K562 (cell line): ENCODE results near the gene GABRB3. TPM values are rescaled to one million over a fixed set of nuclear protein-coding genes. Genes with fewer than 3 reads are reported as not detected.
A peak's percentile ranks its signal among the peaks of the same experiment; 100 is the strongest.

Source experiments
- ATAC-seq: fragments of 200-7000 bp; cut with Tn5 transposase; 3 replicates; pipeline ENCODE4 v1.9.1; 2020; ENCODE audit warnings: moderate library complexity
- BruUV-seq: library from RNA; stranded (reverse); fragments of 400-500 nt; replicated peaks from 2 replicates; lab custom pipeline; 2021; lab: Mats Ljungman, UMichigan
- CTCF ChIA-PET: fragments of 300-600 bp; formaldehyde crosslinking; extraction: SDS; loops from one replicate; lab custom pipeline; 2021; ENCODE audit warnings: low intra/inter-chr PET ratio; lab: Yijun Ruan, JAX
- POLR2A ChIA-PET: fragments of 300-600, 350-650 bp; sonication (Branson Sonifier 250); formaldehyde crosslinking; extraction: SDS; loops from one replicate; lab custom pipeline; 2021; ENCODE audit warnings: antibody characterized with exemption, inconsistent platforms; lab: Yijun Ruan, JAX
- DNase-seq, 4 experiments: peaks; one replicate each; pipeline versions ENCODE4 v3.0.0 to v3.0.0-alpha.2; 2011 to 2018; ENCODE audit warnings: low spot score in 3 of 4, mixed read lengths in 3 of 4; ENCODE audit errors: extremely low read depth in 1 of 4
- FAIRE-seq: peaks from 2 replicates; lab custom pipeline; 2011; peaks lifted over from hg19 to GRCh38; lab: Jason Lieb, UNC
- H2AFZ ChIP-seq: 2 replicates; pipeline ENCODE4 v1.6.0; 2011; ENCODE audit warnings: low read depth, low read length, control low read depth, inconsistent platforms
- H3K27ac ChIP-seq: fragments of 200-600 bp; 3 replicates; pipeline ENCODE4 v1.8.0; 2011; ENCODE audit warnings: low read depth, mild to moderate bottlenecking, control low read depth, inconsistent platforms, low read length, moderate library complexity, mixed read lengths; ENCODE audit errors: extremely low read depth
- H3K27me3 ChIP-seq, 2 experiments: fragments of 300-600 bp in 1 of 2; 2 replicates in 1 of 2; 3 replicates in 1 of 2; pipeline versions ENCODE4 v1.6.0 to v1.8.0; 2011; ENCODE audit warnings: inconsistent platforms in 2 of 2, low read length in 2 of 2, mild to moderate bottlenecking in 1 of 2, mixed read lengths in 1 of 2, moderate library complexity in 1 of 2; ENCODE audit not compliant: control insufficient read depth in 2 of 2, insufficient read depth in 2 of 2
- H3K36me3 ChIP-seq: fragments of 300-600 bp; 3 replicates; pipeline ENCODE4 v1.8.0; 2011; ENCODE audit warnings: mild to moderate bottlenecking, low read length, inconsistent platforms; ENCODE audit not compliant: control insufficient read depth, insufficient read depth
- H3K4me1 ChIP-seq, 2 experiments: fragments of 200-600 bp in 1 of 2; replicated peaks in 1 of 2; 2 replicates in 1 of 2; 3 replicates in 1 of 2; pipeline versions ENCODE4 v1.5.1 to v1.8.0; 2011; ENCODE audit warnings: inconsistent platforms in 2 of 2, low read length in 2 of 2, mild to moderate bottlenecking in 1 of 2, mixed read lengths in 1 of 2, moderate library complexity in 1 of 2; ENCODE audit not compliant: control insufficient read depth in 2 of 2, insufficient read depth in 2 of 2
- H3K4me2 ChIP-seq: 2 replicates; pipeline ENCODE4 v1.6.1; 2011; ENCODE audit warnings: low read length, control low read depth, inconsistent platforms, mixed read lengths; ENCODE audit not compliant: insufficient read depth
- H3K4me3 ChIP-seq: fragments of 200-600 bp; sonication (generic), shearing (Covaris generic); 2 replicates; pipeline ENCODE4 v1.5.1; 2016; ENCODE audit warnings: control low read depth, inconsistent platforms
- H3K79me2 ChIP-seq: fragments of 200-600 bp; 3 replicates; pipeline ENCODE4 v1.8.0; 2011; ENCODE audit warnings: low read length, inconsistent platforms; ENCODE audit not compliant: control insufficient read depth, insufficient read depth
- H3K9ac ChIP-seq, 2 experiments: 2 replicates each; pipeline versions ENCODE4 v1.6.0 to v1.6.1; 2011; ENCODE audit warnings: low read depth in 2 of 2, low read length in 2 of 2, control low read depth in 1 of 2, inconsistent platforms in 1 of 2, mild to moderate bottlenecking in 1 of 2, mixed read lengths in 1 of 2; ENCODE audit not compliant: insufficient read depth in 1 of 2
- H3K9me1 ChIP-seq: one replicate; pipeline ENCODE4 v1.6.0; 2011; ENCODE audit warnings: inconsistent platforms, mild to moderate bottlenecking, low read length, moderate library complexity; ENCODE audit not compliant: control insufficient read depth, insufficient read depth
- H3K9me3 ChIP-seq: replicated peaks from 2 replicates; pipeline ENCODE4 v1.5.1; 2011; ENCODE audit warnings: low read depth, low read length, inconsistent platforms; ENCODE audit not compliant: control insufficient read depth, insufficient read depth
- H4K20me1 ChIP-seq: replicated peaks from 2 replicates; pipeline ENCODE4 v1.6.1; 2011; ENCODE audit warnings: low read length, inconsistent platforms, mixed read lengths; ENCODE audit not compliant: control insufficient read depth, insufficient read depth
- E2F4 ChIP-seq: sonication (generic); formaldehyde crosslinking; IDR thresholded peaks from 2 replicates; pipeline ENCODE4 v1.8.0; 2022; ENCODE audit warnings: mild to moderate bottlenecking, low read depth, missing genetic modification reagents
- HES1 ChIP-seq: fragments of 450-650 bp; IDR thresholded peaks from 2 replicates; pipeline ENCODE4 v1.6.1; 2016; ENCODE audit warnings: low read depth, mild to moderate bottlenecking, moderate library complexity
- MCM2 ChIP-seq: fragments of 450-650 bp; IDR thresholded peaks from 2 replicates; pipeline ENCODE4 v1.6.1; 2017; ENCODE audit warnings: low read depth, mild to moderate bottlenecking
- NRF1 ChIP-seq, 2 experiments: fragments of 450-650 bp; IDR thresholded peaks in 1 of 2; conservative IDR thresholded peaks in 1 of 2; 2 replicates each; pipeline ENCODE4 v1.6.1; 2014; ENCODE audit warnings: mild to moderate bottlenecking in 2 of 2
- PCBP1 ChIP-seq: fragments of 200-400 bp; formaldehyde crosslinking; IDR thresholded peaks from 2 replicates; pipeline ENCODE4 v1.6.1; 2018; ENCODE audit warnings: mild to moderate bottlenecking, low read depth, low read length; ENCODE audit not compliant: poor library complexity, severe bottlenecking
- POLR3A ChIP-seq: IDR thresholded peaks from 2 replicates; pipeline ENCODE4 v1.6.1; 2011; ENCODE audit warnings: borderline replicate concordance, mild to moderate bottlenecking, moderate library complexity; ENCODE audit not compliant: insufficient read length, insufficient read depth; ENCODE audit errors: extremely low read depth
- RAD51 ChIP-seq: fragments of 450-650 bp; IDR thresholded peaks from 2 replicates; pipeline ENCODE4 v1.7.1; 2016; ENCODE audit warnings: low read depth, mild to moderate bottlenecking, borderline replicate concordance
- TCF7L2 ChIP-seq: fragments of 150-350 bp; IDR thresholded peaks from 2 replicates; pipeline ENCODE4 v1.6.1; 2016; ENCODE audit warnings: low read depth, mild to moderate bottlenecking, low read length, moderate library complexity
- TFAP4 ChIP-seq: sonication (generic); formaldehyde crosslinking; IDR thresholded peaks from 2 replicates; pipeline ENCODE4 v1.8.0; 2022; ENCODE audit warnings: missing genetic modification reagents, mild to moderate bottlenecking, moderate library complexity, borderline replicate concordance
- ZC3H11A ChIP-seq: IDR thresholded peaks from 2 replicates; pipeline ENCODE4 v1.6.1; 2012; ENCODE audit warnings: low read depth, low read length, improper control_type of control experiment
- ZNF146 ChIP-seq: IDR thresholded peaks from one replicate; pipeline ENCODE4 v1.6.1; 2018; ENCODE audit warnings: missing compliant biosample characterization; ENCODE audit not compliant: unreplicated experiment
- ZNF280A ChIP-seq: fragments of 450-650 bp; IDR thresholded peaks from 2 replicates; pipeline ENCODE4 v1.6.1; 2018; ENCODE audit warnings: mild to moderate bottlenecking, low read depth; ENCODE audit not compliant: partially characterized antibody
- WGBS: fragments of 100-300 bp; shearing (Covaris generic); methylation state at CpG from one replicate; pipeline ENCODE4 v1.1.6; 2016; ENCODE audit warnings: low coverage, mixed read lengths; ENCODE audit not compliant: insufficient coverage; ENCODE audit errors: missing lambda C conversion rate; 5-methylcytosine and 5-hydroxymethylcytosine counted together
- in situ Hi-C: fragments of 300-500 bp; cut with MboI; formaldehyde crosslinking; loops from 4 replicates; pipeline ENCODE4 v1.15.0; 2018; ENCODE audit warnings: inconsistent platforms, mixed read lengths
- intact Hi-C: fragments of 100-400 bp; cut with micrococcal nuclease; formaldehyde crosslinking; loops from 2 replicates; pipeline ENCODE4 v1.14.2; 2022
- polyA plus RNA-seq, 8 experiments: library from polyadenylated mRNA; depleted of rRNA in 4 of 8; stranded (reverse) in 5 of 8; unstranded in 3 of 8; fragments of >200 nt; fragmentation: Nextera tagmentation in 2 of 8; fragmentation: Illumina TruSeq in 1 of 8; extraction: Ambion mirVana in 2 of 8; extraction: Trizol in 1 of 8; gene quantifications; 2 replicates each; pipeline versions ENCODE4 v1.2.1 to v1.2.3, GENCODE V29; 2011 to 2014; ENCODE audit warnings: inconsistent platforms in 1 of 8, missing spikeins in 1 of 8
- total RNA-seq, 7 experiments: library from RNA; depleted of rRNA in 6 of 7; stranded (reverse); fragments of >200 nt in 6 of 7; fragmentation: Illumina TruSeq in 2 of 7; extraction: Trizol in 2 of 7; gene quantifications; 2 replicates each; pipeline versions ENCODE4 v1.2.1 to v1.2.3, GENCODE V29; 2011 to 2021; ENCODE audit warnings: low replicate concordance in 1 of 7

The GABRB3 gene
- total and polyA plus RNA-seq, 9 of the 15 experiments (the other 6 are each of a cell fraction or from before 2014, with no cell fraction given) = 0.09 to 1.4 (median 0.49) TPM

GRCh38 chr15:26623071-26623470 is 149.8 kb downstream of the GABRB3 start:
- Histone ChIP-seq H3K4me1 (no peaks in the 10 kb centered on the region), H3K9ac (no peak overlapping the region), H3K4me2 (no peak overlapping the region), H3K36me3 (no peaks in the 10 kb centered on the region), H3K27me3 (peaks cover 0 to 10% of the 10 kb centered on the region in 2 experiments; a peak in 1 of 5 replicates), H3K27ac (no peak overlapping the region), H2AFZ (no peak overlapping the region), H3K4me3 (no peak overlapping the region), H4K20me1 (no peaks in the 10 kb centered on the region), H3K79me2 (no peaks in the 10 kb centered on the region), H3K9me1 (no peaks in the 10 kb centered on the region), H3K9me3 (no peaks in the 10 kb centered on the region; the same call in 1 of the 2 replicates)
- intact Hi-C loops (no loop called here), in situ Hi-C loops (no loop called here)
- ChIA-PET CTCF (no interaction called here), POLR2A (no interaction called here)
- 4% methylated on average over 9 of the region's 9 CpGs for WGBS
- DNase-seq = peak in 1 of 4 experiments; percentile 1
- no peak for ATAC-seq
- FAIRE-seq = no peak
- BruUV-seq = no TSS peak
- no peak for TF ChIP-seq POLR3A
- no peak for TF ChIP-seq ZNF280A
- no peak for TF ChIP-seq RAD51
- no peak for TF ChIP-seq ZC3H11A

- BruUV-seq = no TSS peak
- ChIA-PET POLR2A (no interaction called here), CTCF (no interaction called here)
- TF ChIP-seq NRF1 (conservative IDR thresholded peaks at IDR 0.05 in 1 of 2, IDR thresholded peaks at IDR 0.05 in 1 of 2) = no peak
- no peak for TF ChIP-seq E2F4 (CRISPR knock-in tag)
- TF ChIP-seq ZNF146 (CRISPR knock-in tag) = no peak
- no peak for TF ChIP-seq TCF7L2
- no peak for TF ChIP-seq TFAP4
- no peak for TF ChIP-seq MCM2
- TF ChIP-seq HES1 = no peak
- TF ChIP-seq PCBP1 = no peak
Measured at GRCh38 chr15:26621816-26622215, 151.1 kb downstream of the GABRB3 start.

More at GRCh38 chr15:26621816-26622215, 151.1 kb downstream of the GABRB3 start:
- WGBS = 0% methylated on average over 5 of the region's 5 CpGs
- H3K27ac ChIP-seq = no peak overlapping the region
- peaks cover 0 to 10% of the 10 kb centered on the region in 2 experiments; a peak in 1 of 5 replicates for H3K27me3 ChIP-seq
- H3K4me3 ChIP-seq = no peak overlapping the region
- DNase-seq (no peak), FAIRE-seq (no peak), ATAC-seq (no peak)
- no peaks in the 10 kb centered on the region for H3K36me3 ChIP-seq
- intact Hi-C loops (no loop called here), in situ Hi-C loops (no loop called here)
- H2AFZ ChIP-seq = no peak overlapping the region
- no peak overlapping the region for H3K4me2 ChIP-seq
- H3K9me1 ChIP-seq = no peaks in the 10 kb centered on the region
- no peak overlapping the region for H3K9ac ChIP-seq
- no peaks in the 10 kb centered on the region for H3K79me2 ChIP-seq
- H3K9me3 ChIP-seq = no peaks in the 10 kb centered on the region
- H4K20me1 ChIP-seq = no peaks in the 10 kb centered on the region
- H3K4me1 ChIP-seq = no peaks in the 10 kb centered on the region
